Ishikawa (cell line): ENCODE data around the gene ADPRM.
A peak's percentile ranks its signal among the peaks of the same experiment; 100 is the strongest.

Source experiments
- CEBPB ChIP-seq: IDR thresholded peaks from 2 replicates; pipeline ENCODE4 v1.6.1; 2012
- CREB1 ChIP-seq: IDR thresholded peaks from 2 replicates; pipeline ENCODE4 v1.6.1; 2012; ENCODE audit warnings: low read depth
- EGR1 ChIP-seq: IDR thresholded peaks from 2 replicates; pipeline ENCODE4 v1.6.1; 2012
- EP300 ChIP-seq: IDR thresholded peaks from 2 replicates; pipeline ENCODE4 v1.6.1; 2012; ENCODE audit warnings: borderline replicate concordance
- FOXM1 ChIP-seq: IDR thresholded peaks from 2 replicates; pipeline ENCODE4 v1.6.1; 2012; ENCODE audit warnings: low read depth, borderline replicate concordance
- NFIC ChIP-seq: IDR thresholded peaks from 2 replicates; pipeline ENCODE4 v1.6.1; 2012
- RAD21 ChIP-seq: IDR thresholded peaks from 2 replicates; pipeline ENCODE4 v1.6.1; 2012; ENCODE audit warnings: low read depth
- TAF1 ChIP-seq: IDR thresholded peaks from 2 replicates; pipeline ENCODE4 v1.6.1; 2012; ENCODE audit warnings: low read depth, mild to moderate bottlenecking
- TCF12 ChIP-seq: IDR thresholded peaks from 2 replicates; pipeline ENCODE4 v1.6.1; 2012; ENCODE audit warnings: low read depth
- TEAD4 ChIP-seq: IDR thresholded peaks from 2 replicates; pipeline ENCODE4 v1.6.1; 2012
- YY1 ChIP-seq: IDR thresholded peaks from 2 replicates; pipeline ENCODE4 v1.6.1; 2012; ENCODE audit warnings: low read depth
- ZBTB7A ChIP-seq: IDR thresholded peaks from 2 replicates; pipeline ENCODE4 v1.6.1; 2012; ENCODE audit warnings: low read depth
- TF ChIP-seq, protein P1 (sequence below): IDR thresholded peaks from 2 replicates; pipeline ENCODE4 v1.6.1; 2012
- TF ChIP-seq, protein P2 (sequence below): IDR thresholded peaks from 2 replicates; pipeline ENCODE4 v1.6.1; 2012
- TF ChIP-seq, protein P3 (sequence below): IDR thresholded peaks from 2 replicates; pipeline ENCODE4 v1.6.1; 2012; ENCODE audit warnings: low read depth, mild to moderate bottlenecking

Gene ADPRM

DNA sequence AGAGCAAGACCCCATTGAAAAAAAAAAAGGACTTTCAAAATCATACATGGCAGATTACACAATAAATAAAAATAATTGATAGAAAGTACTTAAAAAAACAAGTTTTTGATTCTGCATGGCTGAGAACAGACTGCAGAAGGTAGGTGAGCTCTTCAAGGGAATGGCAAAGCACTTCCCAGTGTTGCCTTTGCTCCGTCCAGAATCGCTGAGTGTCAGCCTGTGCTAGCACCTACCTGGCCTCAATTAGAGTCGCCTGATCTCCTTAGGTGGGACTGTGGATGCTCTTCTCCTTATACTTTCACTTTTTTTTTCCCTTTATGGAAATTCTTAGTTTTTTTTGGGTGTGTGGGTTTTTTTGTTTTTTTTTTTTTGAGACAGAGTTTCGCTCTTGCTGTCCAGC is 38.4 kb downstream of the ADPRM start:
- TF ChIP-seq FOXM1 (no peak), NFIC (no peak), EGR1 (no peak), YY1 (no peak), TEAD4 (no peak), TCF12 (no peak), RAD21 (no peak), ZBTB7A (no peak), TAF1 (no peak), EP300 (no peak)
- TF ChIP-seq, protein P1, sequence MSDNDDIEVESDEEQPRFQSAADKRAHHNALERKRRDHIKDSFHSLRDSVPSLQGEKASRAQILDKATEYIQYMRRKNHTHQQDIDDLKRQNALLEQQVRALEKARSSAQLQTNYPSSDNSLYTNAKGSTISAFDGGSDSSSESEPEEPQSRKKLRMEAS: no peak
- TF ChIP-seq, protein P2, sequence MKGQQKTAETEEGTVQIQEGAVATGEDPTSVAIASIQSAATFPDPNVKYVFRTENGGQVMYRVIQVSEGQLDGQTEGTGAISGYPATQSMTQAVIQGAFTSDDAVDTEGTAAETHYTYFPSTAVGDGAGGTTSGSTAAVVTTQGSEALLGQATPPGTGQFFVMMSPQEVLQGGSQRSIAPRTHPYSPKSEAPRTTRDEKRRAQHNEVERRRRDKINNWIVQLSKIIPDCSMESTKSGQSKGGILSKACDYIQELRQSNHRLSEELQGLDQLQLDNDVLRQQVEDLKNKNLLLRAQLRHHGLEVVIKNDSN: no peak

DNA sequence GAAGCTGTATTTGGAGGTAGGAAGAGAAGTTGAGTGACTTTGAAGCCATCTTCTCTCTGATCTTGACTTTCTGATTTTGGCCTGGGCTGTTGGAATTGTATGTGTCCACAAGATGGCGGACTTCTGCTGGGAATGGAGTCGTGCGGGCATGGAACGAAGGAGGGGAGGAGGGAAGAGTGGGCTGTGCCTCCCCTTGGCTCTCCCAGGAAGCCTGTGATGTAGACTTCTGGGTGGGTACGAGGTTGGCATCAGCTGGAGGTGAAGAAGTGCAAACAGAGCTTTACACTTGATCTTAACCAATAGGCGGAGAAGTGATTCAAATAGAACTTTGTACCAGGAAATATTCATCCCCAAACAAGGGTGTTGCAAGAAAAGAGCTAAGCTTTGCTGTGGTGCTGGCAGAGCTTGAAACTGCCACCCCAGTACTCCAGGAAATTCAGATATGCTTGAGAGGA is 39.8 kb downstream of the ADPRM start:
- TF ChIP-seq YY1: 0 out of 2 replicates have a peak, but pooled peaks have one; percentile 35
- TF ChIP-seq NFIC: no peak
- peak; percentile 77 for TF ChIP-seq RAD21

DNA sequence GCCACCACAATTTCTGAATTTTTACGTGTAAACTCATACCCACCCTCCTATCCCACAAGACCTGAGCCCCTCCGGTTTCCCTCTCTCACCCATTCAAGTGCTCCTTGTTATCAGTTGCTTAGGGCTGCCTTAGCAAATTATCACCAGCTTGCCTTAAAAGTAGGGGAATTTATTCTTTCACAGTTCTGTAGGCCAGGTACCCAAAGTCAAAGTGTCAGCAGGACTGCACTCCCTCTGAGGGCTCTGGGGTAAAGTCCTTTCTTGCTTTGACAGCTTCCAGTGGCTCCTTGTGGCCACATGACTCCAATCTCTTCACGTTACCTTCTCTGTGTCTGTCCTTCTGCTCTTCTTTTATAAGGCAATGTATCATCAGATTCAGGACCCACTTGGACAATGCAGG is 40.3 kb downstream of the ADPRM start:
- no peak for TF ChIP-seq NFIC
- no peak for TF ChIP-seq CREB1
- no peak for TF ChIP-seq TCF12
- no peak for TF ChIP-seq RAD21
- no peak for TF ChIP-seq TEAD4
- no peak for TF ChIP-seq ZBTB7A

DNA sequence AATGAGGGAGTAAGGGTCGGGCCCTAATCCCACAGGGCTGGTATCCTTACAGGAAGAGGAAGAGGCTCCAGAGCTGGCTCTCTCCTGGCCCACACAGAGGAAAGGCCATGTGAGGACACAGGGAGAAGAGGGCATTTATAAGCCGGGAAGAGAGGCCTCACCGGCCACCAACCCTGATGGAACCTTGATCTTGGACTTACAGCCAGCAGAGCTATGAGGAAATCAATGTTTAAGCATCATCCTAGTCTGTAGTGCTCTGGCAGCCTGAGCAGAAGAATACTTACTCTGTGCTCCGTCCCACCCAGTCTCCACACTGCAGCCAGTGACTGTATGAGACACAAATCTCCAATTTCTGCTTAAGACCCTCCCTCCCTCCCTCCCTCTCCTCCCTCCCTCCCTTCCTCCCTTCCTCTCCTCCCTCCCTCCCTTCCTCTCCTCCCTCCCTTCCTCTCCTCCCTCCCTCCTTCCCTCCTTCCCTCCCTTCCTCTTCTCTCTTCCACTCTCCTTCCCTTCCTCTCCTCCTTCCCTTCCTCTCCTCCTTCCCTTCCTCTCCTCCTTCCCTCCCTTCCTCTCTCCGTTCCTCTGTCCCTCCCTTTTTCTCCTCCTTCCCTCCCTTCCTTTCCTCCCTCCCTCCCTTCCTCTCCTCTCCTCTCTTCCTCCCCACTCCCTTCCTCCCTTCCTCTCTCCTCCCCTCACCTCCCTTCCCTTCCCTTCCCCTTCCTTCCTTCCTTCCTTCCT is 41.3 kb downstream of the ADPRM start:
- TF ChIP-seq YY1: no peak
- no peak for TF ChIP-seq TAF1
- TF ChIP-seq RAD21: no peak
- no peak for TF ChIP-seq TCF12
- no peak for TF ChIP-seq TEAD4
- TF ChIP-seq, protein P3, sequence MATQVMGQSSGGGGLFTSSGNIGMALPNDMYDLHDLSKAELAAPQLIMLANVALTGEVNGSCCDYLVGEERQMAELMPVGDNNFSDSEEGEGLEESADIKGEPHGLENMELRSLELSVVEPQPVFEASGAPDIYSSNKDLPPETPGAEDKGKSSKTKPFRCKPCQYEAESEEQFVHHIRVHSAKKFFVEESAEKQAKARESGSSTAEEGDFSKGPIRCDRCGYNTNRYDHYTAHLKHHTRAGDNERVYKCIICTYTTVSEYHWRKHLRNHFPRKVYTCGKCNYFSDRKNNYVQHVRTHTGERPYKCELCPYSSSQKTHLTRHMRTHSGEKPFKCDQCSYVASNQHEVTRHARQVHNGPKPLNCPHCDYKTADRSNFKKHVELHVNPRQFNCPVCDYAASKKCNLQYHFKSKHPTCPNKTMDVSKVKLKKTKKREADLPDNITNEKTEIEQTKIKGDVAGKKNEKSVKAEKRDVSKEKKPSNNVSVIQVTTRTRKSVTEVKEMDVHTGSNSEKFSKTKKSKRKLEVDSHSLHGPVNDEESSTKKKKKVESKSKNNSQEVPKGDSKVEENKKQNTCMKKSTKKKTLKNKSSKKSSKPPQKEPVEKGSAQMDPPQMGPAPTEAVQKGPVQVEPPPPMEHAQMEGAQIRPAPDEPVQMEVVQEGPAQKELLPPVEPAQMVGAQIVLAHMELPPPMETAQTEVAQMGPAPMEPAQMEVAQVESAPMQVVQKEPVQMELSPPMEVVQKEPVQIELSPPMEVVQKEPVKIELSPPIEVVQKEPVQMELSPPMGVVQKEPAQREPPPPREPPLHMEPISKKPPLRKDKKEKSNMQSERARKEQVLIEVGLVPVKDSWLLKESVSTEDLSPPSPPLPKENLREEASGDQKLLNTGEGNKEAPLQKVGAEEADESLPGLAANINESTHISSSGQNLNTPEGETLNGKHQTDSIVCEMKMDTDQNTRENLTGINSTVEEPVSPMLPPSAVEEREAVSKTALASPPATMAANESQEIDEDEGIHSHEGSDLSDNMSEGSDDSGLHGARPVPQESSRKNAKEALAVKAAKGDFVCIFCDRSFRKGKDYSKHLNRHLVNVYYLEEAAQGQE: no peak
- no peak for TF ChIP-seq FOXM1
- TF ChIP-seq, protein P2: no peak
- TF ChIP-seq CREB1: no peak
- TF ChIP-seq ZBTB7A: no peak
- TF ChIP-seq NFIC: no peak
- TF ChIP-seq EGR1: no peak
- TF ChIP-seq, protein P1: no peak

DNA sequence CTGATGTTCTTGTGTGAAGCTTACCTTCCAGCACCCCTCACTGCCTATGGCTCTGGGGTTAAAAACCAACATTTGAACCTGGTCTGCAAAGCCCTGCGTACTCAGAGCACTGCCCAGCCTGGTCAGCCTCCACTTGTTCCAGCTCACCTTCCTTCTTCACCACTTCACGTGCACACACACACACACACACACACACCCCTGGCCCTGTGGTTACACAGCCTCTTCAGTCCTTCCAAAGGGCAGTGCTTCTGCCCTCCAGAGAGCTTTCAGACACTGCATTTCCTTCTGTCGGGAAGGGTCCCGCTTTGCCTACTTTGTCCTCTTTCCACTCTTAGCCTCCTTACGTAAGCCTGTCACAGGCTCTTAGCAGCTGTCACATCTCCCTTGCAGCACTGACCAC is 42.0 kb downstream of the ADPRM start:
- TF ChIP-seq RAD21: no peak
- no peak for TF ChIP-seq FOXM1
- TF ChIP-seq EGR1: no peak
- TF ChIP-seq YY1: no peak

DNA sequence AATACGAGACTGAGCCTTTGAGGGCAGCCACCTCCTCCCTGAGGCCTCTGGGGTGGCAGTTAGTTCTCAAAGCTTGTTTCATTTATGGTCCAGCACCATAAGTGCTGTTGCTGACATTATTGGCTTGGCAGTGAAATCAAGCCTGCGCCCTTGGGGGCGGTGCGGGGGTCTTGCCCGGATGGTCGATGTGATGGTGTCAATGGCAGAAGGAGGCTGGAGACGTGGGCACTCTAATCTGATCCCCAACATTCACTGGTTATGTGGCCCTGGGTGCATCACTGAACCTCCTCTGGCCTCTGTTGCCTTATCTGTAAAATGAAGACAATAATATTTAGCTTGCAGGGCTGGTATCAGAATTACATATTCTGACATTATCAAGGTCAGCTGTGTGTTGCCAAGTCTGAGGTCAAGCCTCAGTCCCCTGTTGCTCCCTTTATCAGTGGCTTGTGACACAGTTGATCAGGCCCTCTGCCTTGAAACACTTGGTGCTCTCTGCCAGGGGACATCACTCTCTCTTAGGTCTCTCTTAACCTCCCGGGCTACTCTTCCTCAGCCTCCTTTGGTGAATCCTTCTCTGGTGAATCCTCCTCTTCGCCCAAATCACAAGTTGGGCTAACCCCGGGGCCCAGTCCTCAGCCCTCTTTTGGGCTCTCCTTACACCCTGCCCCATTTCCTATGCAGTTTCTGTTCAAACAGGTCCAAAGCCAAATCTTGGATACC is 44.2 kb downstream of the ADPRM start:
- no peak for TF ChIP-seq YY1
- TF ChIP-seq TAF1: no peak
- TF ChIP-seq NFIC: no peak
- no peak for TF ChIP-seq EGR1

DNA sequence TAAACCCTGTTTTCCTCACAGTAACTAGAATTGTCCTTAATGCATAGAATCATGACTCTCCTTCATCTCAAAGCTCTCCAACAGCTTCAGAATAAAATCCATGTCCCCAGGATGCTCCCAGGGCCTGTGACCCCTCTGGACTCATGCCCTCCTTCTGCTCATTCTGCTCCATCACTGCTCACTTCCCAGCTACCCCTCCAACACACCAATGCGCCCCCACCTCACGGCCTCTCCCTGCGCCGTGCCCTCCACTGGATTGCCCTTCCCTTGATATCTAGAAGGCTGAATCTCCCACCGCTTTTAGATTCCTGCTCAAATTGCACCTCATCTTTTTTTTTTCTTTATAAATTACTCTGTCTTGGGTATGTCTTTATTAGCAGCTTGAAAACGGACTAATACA is 45.0 kb downstream of the ADPRM start:
- TF ChIP-seq RAD21 (no peak), EP300 (no peak), TEAD4 (no peak), CEBPB (no peak), YY1 (no peak), ZBTB7A (no peak), CREB1 (no peak), FOXM1 (no peak), TAF1 (no peak), EGR1 (no peak)
- TF ChIP-seq, protein P1: no peak
- TF ChIP-seq, protein P2: no peak
- TF ChIP-seq, protein P3: no peak
